Smooth muscle cell of the brain vasculature (primary cell): ENCODE data around the gene CASP10.

Experiments
- DNase-seq: peaks from one replicate; pipeline ENCODE4 v3.0.0-alpha.2; 2012; ENCODE audit warnings: low read depth, low spot score

The CASP10 gene

GRCh38 chr2:201196003-201196402, 13.1 kb downstream of the CASP10 start:
- no peak for DNase-seq

- no peak for DNase-seq
Observed at GRCh38 chr2:201196803-201197202, 13.9 kb downstream of the CASP10 start.

GRCh38 chr2:201197781-201198180, 14.8 kb downstream of the CASP10 start:
- DNase-seq = no peak

- DNase-seq = no peak
Observed at GRCh38 chr2:201199847-201200246, 16.9 kb downstream of the CASP10 start.

GRCh38 chr2:201200345-201200744, 17.4 kb downstream of the CASP10 start:
- no peak for DNase-seq

- DNase-seq = no peak
Observed at GRCh38 chr2:201201371-201201770, 18.4 kb downstream of the CASP10 start.

- DNase-seq = peak; percentile 70
Observed at GRCh38 chr2:201203916-201204654, 21.1 kb downstream of the CASP10 start.

GRCh38 chr2:201204655-201205514, 21.9 kb downstream of the CASP10 start:
- DNase-seq = no peak

- DNase-seq = no peak
Observed at GRCh38 chr2:201205515-201205849, 22.5 kb downstream of the CASP10 start.

- no peak for DNase-seq
Observed at GRCh38 chr2:201208563-201209252, 25.8 kb downstream of the CASP10 start.

GRCh38 chr2:201215963-201216362, 33.0 kb downstream of the CASP10 start:
- DNase-seq = no peak

- DNase-seq = no peak
Observed at GRCh38 chr2:201216918-201217317, 34.0 kb downstream of the CASP10 start.

GRCh38 chr2:201218780-201219179, 35.8 kb downstream of the CASP10 start:
- no peak for DNase-seq

- no peak for DNase-seq
Observed at GRCh38 chr2:201219328-201220096, 36.6 kb downstream of the CASP10 start.

GRCh38 chr2:201220102-201220570, 37.2 kb downstream of the CASP10 start:
- DNase-seq = no peak

- no peak for DNase-seq
Observed at GRCh38 chr2:201223089-201224073, 40.4 kb downstream of the CASP10 start.

GRCh38 chr2:201228271-201228911, 45.5 kb downstream of the CASP10 start:
- no peak for DNase-seq

- no peak for DNase-seq
Observed at GRCh38 chr2:201228912-201229290, 46.0 kb downstream of the CASP10 start.

GRCh38 chr2:201231781-201232466, 49.0 kb downstream of the CASP10 start:
- DNase-seq = peak; percentile 82
